ENCODE measurements around the gene BCAR3.

Gene BCAR3

DNA sequence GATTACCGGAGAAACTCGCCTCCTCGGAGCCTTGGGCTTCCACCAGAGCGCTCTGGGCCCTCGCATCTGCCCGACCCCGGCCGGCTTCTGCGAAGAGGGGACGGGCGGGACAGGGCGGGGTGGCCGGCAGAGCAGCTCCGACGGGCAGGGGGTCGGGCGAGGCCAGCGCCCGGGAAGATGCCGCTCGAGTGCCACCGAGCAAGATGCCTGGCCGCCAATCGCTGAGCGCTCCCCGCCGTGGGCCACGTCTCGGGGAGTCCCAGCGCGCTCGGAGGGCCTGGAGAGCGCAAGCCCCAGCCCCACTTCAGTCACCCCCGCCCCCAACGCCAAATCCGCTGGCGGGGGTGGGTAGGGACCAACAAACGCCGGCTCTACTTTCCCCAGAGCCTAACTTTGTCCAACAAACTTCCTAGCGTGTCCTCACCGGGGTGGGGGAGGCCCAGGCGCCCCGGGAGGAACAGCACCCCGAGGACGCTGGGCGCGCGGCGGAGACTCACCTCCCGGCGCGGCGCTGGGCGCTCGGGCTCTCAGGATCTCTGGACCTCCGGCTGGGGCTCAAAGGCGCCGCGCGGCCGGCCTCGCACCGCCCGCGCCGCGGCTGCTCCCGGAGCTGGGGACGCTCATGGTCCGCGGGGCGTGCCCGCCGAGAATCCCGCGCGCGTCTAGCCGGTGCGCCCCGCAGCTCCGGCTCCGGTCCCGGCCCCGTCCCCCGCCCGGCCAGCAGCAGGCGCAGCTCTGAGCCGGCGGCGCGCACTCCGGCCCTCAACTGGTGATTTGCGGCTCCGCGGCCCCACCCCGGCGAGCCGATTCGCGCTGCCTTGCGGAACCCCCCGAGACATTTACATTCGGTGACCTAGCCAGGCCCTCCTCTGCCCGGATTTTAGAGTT, at the start of gene BCAR3:
TSS of gene BCAR3 (minus strand) at position 737 of the 888 bp plus-strand sequence. CDS start 6,907 bp downstream, outside the sequence.
- DNase-seq (ENCODE audit: low read depth in 2 of 2, low spot score in 1 of 2): no peak

DNA sequence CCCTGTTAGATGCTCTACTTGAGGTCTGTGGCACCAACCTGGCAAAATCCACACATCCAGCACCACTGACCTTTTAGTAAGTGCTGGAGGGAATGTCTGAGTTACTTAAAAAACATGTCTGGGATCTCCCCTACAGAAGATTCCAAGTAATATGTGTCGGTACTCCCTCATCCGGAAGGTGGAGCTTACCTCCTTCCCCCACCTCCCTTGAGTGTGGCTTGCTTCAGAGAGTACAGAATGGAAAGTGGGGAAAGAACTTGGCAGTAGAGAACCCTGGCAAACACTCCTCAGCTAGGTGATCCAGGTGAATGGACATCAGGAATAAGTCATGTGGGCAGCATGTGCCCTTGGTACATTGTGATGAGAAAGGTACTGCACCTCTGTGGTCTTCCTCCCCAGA, 49.0 kb upstream of the BCAR3 start:
- no peak for DNase-seq (ENCODE audit: low read depth in 2 of 2, low spot score in 1 of 2)

DNA sequence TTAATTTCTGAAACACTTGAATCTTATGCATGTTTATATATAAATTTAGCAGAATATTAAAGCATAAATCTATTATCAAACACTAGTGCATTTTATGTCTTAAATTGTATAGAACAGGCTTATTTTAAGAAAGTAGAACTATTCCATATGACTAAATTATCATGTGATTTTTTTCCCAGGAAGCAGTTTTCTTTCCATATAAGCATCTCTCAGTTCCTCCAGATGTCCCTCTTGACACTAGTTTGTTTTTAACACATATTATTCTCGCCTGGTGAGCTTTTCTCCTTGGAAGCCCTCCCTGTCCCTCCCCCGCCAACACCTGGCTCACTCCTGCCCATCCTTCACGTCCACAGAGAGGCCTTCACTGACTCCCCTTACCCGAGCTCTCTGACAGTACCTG, 48.3 kb upstream of the BCAR3 start:
- no peak for DNase-seq (ENCODE audit: low read depth in 2 of 2, low spot score in 1 of 2)

DNA sequence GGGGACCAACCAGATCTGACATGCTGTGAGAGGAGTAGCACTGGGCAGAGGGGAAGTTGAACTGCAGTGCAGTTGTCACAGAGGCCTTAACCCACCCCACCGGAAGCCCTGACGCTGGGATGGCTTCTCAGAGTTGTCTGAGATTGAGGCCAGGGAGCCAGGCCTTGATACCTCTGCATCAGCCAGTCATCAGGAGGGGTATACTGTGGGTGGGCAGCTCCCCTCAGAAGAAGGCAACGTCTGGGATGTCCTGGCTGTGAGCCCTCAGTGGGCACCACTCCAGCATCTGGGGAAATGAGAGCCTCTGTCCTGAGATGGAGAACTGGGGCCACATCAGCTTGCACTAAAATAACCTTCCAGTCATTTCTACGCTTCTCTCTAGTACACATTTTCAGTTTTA, 47.9 kb upstream of the BCAR3 start:
- DNase-seq (ENCODE audit: low read depth in 2 of 2, low spot score in 1 of 2): no peak

DNA sequence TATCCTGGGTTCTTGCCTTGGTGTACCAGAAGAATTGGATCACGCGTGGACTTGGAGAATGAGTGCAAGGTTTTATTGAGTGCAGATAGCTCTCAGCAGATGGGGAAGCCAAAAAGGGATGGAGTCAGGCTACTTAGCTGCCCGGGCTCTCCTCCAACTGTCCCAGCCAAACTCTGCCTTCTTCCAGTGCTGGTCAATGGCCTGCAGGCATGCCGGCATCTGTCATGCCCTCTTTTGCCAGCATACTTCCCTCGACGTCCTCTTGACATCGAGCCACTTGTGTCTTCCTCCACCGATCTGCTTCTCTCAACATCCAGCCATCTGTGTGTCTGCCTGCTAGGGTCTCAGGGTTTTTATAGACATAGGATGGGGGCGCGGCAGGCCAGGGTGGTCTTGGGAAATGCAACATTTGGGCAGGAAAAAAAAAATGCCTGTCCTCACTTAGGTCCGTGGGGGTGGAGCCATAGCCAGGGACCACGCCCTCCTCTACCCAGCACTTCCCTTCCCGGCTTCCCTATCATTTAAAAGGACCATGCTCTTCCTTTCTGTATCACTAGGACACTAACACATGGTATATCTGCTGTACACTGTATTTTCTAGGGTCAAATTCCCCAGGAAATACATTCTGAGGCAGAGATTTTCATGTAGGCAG, 47.0 kb upstream of the BCAR3 start:
- DNase-seq (ENCODE audit: low read depth in 2 of 2, low spot score in 1 of 2): no peak

DNA sequence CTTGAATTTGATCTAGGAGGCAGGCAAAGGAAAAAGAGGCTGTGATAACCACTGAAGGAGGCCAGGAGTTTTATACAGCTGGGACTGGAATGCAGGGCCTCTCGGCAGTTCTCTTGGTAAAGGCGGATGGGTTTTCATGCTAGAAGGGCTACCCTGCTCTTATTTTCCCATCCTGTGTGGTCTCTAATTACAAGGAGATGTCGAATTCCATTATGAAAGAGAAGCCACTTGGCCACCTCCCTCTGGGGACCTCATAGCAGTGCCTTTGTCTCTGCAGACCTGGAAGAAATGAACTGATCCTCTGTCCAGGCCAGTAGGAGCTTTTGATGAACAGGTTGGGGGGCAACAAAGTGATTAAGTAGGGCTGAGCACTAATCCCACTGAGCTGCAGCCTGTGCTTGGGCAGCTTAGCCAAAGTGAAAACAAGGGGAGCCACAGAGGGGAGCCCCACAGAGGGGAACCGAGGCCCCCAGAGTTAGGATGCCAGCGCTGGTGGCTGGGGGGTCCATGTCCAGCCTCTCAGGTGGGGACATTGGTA, 42.2 kb upstream of the BCAR3 start:
- no peak for DNase-seq (ENCODE audit: low read depth in 2 of 2, low spot score in 1 of 2)

DNA sequence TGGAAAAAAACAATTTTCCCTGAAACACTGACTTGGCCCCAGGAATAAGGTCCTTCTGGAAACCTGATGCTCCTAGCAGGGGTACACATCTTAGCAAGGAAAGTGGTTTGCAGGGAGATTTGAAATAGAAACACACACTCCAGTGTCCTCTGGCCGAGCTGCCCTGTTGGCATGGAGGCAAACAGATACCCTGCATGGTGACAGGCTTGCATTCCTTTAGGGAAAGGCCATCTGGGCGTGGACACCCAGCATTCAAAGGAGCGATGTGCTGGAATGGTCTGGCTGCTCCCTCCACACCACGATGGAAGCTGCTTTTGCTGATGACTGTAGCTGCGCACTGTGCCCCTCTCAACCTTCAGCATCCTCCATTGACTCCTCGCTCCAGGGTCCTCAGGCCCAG, 41.5 kb upstream of the BCAR3 start:
- DNase-seq (ENCODE audit: low read depth in 2 of 2, low spot score in 1 of 2): no peak

DNA sequence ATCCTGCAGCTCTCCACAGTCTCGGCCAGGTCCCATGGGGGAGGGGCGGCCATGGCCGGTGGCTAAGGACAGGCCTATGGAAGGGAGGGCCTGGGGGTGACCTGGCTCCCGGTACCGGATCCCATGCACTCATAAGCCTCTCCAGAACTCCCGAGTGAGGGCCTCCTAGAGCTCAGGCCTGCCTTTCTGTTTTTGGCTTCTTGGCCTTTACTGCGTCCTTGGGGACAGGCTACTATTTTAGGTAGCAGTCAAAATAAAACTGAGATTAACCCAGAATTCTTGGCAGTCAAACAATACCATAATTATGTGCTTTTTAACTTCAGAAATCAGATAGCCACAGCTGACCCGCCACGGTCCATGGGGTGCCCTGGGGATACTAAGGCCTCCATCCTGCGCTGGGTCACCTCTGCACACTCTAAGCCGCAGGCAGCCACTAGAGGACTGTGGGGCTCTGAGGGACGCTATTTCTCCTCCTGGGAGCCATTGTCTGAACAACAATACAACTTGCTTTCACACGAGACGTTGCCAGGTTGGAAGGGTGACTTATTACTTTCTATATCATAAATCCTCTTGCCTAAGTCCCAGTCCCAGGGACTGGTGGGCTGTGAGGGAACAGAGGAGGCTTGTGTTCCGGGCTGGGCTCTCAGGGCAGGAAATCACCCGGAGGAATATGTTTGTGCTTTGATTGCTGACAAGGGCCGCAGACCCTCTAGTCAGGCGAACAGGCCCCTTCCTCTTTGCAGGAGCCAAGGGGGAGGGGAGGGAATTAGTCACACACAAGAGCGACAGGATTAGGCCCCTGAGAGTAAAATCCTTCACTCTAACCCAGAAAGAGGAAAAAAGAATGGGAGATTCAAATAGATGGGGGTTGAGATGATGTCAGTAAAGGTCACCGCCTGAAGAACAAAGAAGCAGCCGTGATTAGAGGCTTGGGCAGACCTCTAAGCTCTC, 40.7 kb upstream of the BCAR3 start:
- DNase-seq (ENCODE audit: low read depth in 2 of 2, low spot score in 1 of 2): no peak

DNA sequence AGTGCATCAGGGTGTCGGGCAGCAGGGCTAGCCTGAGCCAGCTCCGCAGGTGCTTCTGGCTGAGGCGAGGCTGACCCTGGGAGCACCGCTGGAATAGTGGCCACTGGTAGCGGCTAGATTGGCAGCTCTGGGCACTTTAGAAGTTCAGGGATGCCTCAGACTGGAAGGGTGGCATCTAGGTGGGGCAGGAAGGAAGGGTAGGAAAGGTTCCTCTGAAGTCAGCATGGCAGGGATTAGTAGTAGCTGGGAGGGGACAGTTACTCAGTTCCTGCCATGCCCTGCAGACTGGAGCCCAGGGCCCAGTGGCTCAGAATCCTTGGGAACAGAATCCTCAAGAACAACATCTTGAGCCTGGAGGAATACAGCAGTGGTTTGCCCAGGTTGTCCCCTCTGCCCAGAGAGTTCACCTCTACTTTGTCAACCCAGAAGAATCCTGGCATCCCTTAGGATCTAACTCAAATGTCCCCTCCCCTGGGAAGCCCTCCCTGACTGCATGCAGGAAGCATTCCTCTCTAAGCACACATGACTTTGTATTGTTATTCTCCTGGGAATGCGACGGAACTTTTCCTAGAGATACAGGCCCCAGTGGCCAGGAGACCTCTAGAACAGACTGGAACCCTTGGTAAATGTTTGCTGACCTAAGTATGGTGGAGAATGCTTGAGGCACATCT, 39.5 kb upstream of the BCAR3 start:
- no peak for DNase-seq (ENCODE audit: low read depth in 2 of 2, low spot score in 1 of 2)

DNA sequence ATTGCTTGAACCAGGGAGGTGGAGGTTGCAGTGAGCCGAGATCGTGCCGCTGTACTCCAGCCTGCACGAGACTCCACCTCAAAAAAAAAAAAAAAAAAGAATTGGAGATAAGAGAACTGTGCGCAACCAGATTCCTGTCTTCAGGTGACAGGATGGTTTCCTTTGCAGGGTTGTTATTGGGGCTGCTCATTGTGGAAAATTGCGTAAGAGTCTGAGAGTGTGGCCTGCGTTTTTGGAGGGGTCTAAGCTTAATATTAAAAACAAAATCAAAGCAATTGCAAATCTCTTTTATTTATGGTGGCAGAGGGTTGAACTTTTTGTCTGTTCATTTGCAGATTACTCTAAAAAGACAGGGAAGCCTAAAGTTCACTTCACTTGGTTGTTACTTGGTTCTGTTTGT, 36.0 kb upstream of the BCAR3 start:
- DNase-seq (ENCODE audit: low read depth in 2 of 2, low spot score in 1 of 2): no peak

DNA sequence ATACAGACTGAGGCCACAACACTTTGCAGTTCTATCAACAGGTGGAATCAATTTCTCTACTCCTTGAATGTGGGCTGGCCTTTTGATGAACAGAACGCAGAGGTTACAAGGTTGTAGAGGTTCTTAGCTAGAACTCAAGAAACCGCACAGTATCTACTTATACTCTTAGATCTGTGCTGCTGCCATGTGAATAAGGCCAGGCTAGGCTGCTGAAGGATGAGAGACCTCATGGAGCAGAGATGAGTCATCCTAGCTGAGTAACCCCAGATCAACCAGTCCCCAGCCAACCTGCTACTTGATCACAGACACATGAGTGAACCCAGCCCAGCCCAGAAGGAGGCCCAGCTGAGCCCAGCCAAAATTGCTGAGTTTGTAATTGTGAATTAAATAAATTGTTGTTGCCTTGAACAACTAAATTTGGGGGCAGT, 35.3 kb upstream of the BCAR3 start:
- DNase-seq (ENCODE audit: low read depth in 2 of 2, low spot score in 1 of 2): no peak

DNA sequence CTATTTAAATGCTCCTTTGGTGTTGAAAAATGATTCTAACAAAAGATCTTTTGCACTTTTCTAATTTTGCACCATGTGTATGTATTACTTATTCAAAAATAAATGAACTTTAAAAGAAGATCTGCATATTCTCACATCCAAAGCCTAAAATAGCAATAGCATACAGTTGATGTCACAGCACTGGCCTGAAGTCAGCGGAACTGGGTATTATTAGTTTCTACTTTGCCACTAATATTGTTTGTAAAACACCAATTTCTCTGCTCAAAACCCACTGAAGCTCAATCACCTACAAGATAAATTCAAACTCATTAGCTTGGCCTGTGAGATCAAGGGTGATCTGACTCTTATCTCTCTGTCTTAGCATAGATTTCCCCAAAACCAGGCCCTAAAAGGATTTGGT, 34.5 kb upstream of the BCAR3 start:
- no peak for DNase-seq (ENCODE audit: low read depth in 2 of 2, low spot score in 1 of 2)

DNA sequence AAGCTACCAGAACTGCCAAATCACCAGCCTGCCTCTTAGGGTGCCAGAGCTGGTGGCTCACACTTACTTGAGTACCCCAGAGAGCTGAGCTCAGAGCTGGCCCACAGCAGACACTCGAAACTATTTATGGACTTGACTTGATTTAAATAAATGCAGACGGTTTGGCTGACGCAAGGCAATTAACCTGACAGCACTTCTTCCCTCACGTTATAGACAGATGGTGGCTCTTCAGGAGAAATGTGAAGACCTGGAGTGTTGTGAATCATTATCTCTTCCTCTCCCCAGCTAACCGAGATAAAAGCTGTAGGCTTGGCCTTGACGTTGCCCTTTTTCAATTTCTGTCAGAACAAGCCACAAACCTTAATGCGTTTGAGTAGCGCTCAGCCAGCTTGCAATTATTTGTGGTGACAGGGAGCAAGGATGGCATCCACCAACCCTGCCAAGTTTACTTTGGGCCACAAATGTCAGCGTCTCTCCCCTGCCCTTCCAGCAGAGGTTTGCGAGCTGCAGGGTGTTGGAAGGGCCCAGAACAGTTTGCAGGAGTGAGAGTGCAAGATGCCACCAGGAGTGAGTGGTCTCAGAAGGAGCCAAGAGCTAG, 34.0 kb upstream of the BCAR3 start:
- no peak for DNase-seq (ENCODE audit: low read depth in 2 of 2, low spot score in 1 of 2)

DNA sequence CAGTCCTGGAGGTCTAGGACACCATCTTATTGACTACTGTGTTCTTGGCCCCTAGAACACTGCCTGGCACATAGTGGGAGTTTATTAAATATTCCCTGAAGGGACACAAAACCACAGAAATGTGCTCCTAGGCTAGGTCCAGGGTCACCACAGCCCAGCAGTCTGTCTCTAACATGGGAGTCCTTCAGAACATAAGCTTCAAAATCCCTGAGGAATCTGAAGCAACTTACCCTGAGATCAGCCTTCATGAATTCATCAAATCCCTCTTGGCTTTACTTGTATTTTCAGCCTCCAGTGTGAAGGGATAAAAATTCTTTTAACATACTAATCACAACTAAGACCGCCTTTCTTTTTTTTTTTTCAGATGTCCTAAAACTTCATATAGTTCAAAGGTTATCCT, 32.7 kb upstream of the BCAR3 start:
- no peak for DNase-seq (ENCODE audit: low read depth in 2 of 2, low spot score in 1 of 2)

DNA sequence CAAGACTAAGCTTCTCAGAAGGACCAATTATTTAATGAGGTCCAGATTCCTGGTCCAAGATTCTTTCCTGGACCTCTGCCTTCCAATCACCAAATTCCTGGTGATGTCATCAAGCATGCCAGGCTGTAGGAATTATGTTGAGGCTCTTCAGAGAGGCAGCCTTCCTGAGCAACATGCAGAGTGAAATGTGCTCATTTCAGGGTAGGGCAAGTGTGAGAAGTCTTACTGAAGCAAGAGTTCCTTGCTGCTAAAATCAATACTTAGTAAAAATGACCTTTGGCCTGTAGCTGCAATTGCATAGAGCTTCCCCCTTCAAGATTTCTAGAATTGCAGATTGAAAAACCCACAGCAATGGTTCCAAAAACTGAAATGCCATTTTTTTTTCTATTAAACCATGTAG, 31.7 kb upstream of the BCAR3 start:
- DNase-seq (ENCODE audit: low read depth in 2 of 2, low spot score in 1 of 2): no peak

DNA sequence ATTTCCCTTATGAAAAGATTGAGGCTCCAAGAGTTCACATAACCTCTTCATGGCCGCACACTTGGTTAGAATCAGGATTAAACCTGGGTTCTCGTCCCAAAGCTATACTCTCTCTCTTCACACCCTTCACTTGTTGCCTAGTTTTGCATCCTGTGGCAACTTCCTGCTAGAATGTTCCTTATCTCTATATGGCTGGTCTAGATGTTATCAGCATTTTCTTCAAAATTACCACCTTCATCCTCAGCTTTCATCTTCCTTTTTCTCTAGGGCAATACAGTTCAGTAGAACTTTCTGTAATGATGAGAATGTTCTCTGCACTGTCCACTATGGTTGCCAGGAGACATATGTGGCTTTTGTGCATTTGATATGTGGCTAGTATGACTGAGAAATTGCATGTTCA, 31.1 kb upstream of the BCAR3 start:
- DNase-seq (ENCODE audit: low read depth in 2 of 2, low spot score in 1 of 2): no peak

DNA sequence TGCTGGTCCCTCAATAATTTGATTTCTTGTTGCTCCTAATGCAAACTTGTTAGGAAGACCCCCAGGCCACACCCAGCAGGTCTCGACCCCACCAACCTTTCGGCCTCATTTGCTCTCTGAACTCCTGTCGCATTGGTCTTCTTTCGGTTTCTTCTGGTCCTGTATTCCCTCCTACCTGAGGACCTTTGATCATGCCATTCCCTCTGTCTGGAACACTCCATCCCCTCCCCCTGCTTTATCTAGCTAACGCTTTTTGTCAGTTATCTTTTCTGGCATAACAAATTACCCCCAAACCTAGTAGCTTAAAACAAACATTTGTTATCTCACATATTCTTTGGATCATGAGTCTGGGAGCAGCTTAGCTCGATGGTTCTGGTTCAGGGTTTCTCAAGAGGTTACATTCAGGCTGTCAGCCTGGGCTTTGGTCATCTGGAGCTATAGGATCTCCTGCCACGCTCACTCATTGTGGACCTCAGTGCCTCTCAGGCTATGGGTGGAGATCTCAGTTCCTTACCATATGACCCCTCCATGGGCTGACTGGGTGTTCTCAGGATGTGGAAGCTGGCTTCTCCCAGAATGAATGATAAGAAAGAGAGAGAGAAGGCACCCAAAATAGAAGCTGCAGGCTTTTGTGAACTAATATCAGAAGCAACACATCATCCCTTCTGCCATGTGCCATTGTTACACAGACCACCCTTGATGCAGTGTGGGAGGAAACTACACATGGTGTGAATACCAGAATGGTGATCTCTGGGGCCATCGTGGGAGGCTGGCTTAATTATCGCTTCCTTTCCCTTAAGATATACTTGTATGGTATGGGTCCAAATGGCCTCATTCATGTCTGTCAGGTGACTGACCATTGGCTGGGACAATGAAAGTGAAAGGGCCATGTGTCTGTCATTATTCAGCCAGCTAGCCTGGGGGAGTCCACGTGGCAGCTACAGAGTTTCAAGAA, 29.1 kb upstream of the BCAR3 start:
- DNase-seq (ENCODE audit: low read depth in 2 of 2, low spot score in 1 of 2): no peak

DNA sequence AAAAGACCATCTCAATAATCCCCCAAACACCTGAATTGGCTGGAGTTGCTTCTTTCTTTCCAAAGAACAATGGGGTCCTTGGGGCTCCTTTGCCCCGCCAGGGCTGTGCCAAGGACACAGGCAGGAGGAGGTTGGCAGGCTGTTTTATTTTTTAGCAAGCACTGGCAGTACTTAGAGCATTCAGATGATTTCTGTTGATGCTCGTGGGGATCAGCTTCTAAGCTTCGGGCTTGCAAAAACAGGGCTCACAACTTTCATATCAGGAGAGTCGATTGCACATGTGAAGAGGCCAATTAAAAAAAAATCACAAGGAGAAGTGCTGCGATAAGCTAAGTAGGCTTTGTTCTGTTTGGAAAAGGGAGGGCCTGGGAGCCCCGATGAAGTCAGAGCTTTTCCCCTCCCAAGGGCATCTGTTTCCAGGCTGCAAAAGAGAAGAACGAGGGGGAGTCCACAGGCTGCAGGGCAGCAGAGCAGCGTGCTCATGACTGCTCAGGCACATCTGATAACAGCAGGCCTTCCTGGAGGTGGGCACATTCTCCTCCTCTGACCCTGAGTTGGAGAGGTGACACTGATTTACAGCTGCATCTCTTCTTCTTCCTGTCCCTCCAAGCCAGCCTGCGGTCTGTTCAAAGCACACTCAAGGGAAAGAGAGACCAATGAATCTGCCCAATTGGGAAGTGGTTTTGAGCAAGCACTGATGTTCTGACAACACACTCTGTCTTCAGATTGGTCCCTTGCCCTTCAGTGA, 27.3 kb upstream of the BCAR3 start:
- no peak for DNase-seq (ENCODE audit: low read depth in 2 of 2, low spot score in 1 of 2)
